ENCODE measurements around the gene PSG6.
"Not testable (repeated sequence)": the region's sequence is repeated elsewhere in the genome, so short reads cannot be mapped to it uniquely, and the experiment has no call there.

Gene PSG6

DNA sequence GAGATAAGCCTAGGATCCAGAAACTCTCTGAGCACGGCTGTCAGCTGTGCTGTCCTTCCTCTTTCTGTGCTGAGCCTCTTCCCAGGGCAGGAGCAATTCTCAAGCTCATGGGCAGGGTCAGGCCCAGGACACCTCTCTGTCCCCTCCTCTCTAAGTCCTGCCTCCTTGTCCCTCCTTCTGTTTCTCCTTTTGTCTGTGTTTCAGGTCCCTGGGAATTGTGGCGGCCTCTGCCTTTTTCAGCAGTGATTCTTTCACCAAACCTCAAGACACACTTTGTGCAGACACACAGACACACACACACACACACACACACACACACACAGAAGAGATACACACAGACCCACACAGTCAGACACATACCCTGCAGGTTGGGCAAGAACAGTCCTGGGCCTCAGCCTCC is 38.1 kb downstream of the PSG6 start, which contains the start of gene PSG1:
TSS of gene PSG1 (minus strand) at position 101 of the 400 bp plus-strand sequence. CDS start 132 bp downstream, outside the sequence.
- DNase-seq (ENCODE audit: insufficient read length) (no peak), FAIRE-seq (no peak)
- TF ChIP-seq POLR2A (IDR thresholded peaks at IDR 0.05; ENCODE audit: low read depth, low read length) = no peak
- no peak for TF ChIP-seq POLR2AphosphoS5 (IDR thresholded peaks at IDR 0.05; ENCODE audit: low read depth, low read length)
- no peak for TF ChIP-seq TAF1 (IDR thresholded peaks at IDR 0.05; ENCODE audit: borderline replicate concordance, low read depth, low read length)

DNA sequence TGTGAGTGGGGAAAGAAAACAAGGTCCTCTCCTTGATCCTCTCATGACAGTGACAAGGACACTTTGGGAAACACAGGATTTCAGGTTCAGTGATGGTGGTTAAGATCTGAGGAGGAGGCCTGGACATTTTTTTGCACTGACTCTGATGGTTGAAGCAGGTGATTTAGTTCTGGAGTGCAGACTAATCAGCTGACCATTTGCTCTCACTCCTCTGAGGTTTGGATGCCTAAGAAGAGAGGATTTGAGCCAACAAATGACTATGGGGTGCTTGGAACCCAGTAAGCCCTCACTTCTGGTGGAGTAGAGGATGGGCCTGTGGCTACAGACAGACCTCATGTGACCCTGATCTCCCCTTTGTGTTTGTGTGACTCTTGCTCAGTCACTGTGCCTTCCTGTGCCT is 41.1 kb downstream of the PSG6 start:
- DNase-seq (ENCODE audit: insufficient read length); FAIRE-seq: not testable (repeated sequence)

DNA sequence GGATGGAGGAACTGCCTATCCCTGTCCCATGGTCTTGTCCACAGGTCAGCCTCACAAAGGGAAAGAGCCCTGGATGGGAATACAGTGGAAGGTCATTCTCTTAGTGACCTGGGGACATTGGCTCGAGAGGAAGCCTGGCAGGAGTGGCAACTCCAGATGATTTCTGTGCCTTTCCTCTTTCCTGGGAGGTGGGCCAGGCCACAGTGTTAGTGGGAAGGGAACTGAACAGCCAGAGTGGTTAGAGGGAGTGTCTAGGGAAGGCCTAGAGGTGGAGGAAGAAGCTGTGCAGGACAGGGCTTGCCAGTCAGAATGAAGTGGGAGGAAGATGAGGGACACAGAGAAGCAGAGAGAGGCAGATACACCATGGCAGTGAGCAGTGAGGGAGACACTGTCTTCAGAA is 41.8 kb downstream of the PSG6 start:
- FAIRE-seq; DNase-seq (ENCODE audit: insufficient read length): not testable (repeated sequence)

DNA sequence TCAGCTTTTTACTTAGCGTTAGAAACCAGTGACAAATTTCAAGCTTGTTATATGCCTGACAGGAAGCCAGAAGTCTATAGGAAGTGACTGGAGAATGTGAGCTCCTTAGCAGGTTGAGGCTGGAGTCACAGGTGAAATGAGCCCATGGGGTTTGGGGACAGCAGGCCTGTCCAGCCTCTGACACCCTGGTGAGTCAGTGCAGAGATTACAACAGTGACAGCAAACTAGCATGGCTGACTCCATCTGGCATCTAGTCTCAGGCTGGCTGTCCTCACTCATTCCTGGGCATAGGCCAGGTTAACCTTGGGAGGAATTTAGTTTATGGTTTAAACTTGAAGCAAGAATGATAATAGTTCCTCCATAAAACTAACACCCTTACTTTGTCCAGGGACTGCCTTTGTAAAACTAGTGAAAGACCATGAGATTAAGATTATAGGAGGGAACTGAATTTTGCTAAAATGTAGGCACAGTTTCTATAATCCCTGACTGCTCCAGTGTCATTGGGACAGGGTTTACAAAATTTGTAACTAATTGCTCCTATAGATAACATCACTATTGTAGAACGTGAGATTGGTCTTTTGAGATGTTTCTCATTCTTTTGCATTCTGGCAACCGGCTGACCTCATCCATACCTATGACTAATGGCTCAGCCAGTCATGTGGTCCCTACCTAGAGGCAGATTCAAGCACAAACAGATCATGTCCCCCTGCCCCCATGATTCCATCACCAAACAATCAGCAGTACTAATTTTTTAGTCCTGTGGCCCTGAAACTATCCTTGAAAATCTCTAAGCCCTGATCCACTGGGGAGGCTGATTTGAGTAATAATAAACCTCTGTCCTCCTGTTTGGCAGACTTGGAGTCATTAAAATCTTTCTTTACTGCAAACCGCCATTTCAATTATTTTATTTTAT is 42.5 kb downstream of the PSG6 start:
- DNase-seq (ENCODE audit: insufficient read length); FAIRE-seq: not testable (repeated sequence)

DNA sequence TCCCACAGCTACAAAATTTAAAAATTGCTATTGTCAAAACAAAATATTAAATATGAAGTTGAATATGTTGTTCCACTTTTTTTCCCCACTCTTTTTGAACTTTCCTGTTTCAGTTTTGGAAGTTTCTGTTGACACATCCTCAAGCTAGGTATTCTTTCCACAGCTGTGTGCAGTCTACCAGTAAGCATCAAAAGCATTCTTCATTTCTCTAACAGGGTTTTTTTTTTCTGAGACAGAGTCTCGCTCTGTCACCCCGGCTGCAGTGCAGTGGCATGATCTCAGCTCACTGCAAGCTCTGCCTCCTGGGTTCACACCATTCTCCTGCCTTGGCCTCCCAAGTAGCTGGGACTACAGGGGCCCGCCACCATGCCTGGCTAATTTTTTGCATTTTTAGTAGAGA is 43.6 kb downstream of the PSG6 start:
- DNase-seq (ENCODE audit: insufficient read length); FAIRE-seq: not testable (repeated sequence)

DNA sequence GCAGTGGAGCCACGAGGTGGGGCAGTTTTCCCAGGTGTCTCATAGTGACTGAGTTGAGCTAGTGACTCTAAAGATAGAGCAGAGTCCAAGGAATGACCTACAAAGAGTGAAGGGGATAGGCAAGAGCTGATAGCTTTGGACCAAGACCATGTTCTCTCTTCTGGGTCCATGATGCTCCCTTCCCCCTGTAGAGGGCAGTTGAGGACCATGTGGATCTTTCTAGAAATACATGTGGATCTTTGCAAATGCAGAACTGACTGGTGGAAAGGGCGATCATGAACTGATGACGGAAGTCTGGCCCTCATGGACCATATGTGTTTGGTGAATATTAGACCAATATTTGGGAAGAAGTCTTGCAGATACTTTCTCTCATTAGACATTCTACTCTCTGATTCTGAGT is 45.1 kb downstream of the PSG6 start:
- FAIRE-seq (no peak), DNase-seq (ENCODE audit: insufficient read length) (no peak)
- TF ChIP-seq POLR2A (IDR thresholded peaks at IDR 0.05; ENCODE audit: low read depth, low read length) (no peak), TAF1 (IDR thresholded peaks at IDR 0.05; ENCODE audit: borderline replicate concordance, low read depth, low read length) (no peak), POLR2AphosphoS5 (IDR thresholded peaks at IDR 0.05; ENCODE audit: low read depth, low read length) (no peak)

DNA sequence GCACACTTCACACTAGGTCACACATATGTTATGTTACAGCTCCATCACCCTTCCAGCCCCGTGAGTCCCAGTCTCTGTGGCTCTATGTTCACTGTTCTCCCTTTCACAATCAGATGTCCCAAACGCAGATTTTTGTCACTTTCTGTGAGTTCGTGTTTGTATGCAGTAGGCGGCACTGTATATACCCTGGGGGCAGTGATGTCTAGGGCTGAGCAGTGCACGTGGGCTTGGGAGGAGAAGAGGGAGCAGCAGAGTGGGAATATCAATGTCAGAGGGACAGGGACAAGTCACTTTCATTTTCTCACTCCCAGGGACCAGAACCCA is 60.2 kb downstream of the PSG6 start:
- TF ChIP-seq POLR2AphosphoS5 (IDR thresholded peaks at IDR 0.05; ENCODE audit: low read depth, low read length) = no peak
- TF ChIP-seq POLR2A (IDR thresholded peaks at IDR 0.05; ENCODE audit: low read depth, low read length) = no peak
- no peak for TF ChIP-seq TAF1 (IDR thresholded peaks at IDR 0.05; ENCODE audit: borderline replicate concordance, low read depth, low read length)
- FAIRE-seq (no peak), DNase-seq (ENCODE audit: insufficient read length) (no peak)

DNA sequence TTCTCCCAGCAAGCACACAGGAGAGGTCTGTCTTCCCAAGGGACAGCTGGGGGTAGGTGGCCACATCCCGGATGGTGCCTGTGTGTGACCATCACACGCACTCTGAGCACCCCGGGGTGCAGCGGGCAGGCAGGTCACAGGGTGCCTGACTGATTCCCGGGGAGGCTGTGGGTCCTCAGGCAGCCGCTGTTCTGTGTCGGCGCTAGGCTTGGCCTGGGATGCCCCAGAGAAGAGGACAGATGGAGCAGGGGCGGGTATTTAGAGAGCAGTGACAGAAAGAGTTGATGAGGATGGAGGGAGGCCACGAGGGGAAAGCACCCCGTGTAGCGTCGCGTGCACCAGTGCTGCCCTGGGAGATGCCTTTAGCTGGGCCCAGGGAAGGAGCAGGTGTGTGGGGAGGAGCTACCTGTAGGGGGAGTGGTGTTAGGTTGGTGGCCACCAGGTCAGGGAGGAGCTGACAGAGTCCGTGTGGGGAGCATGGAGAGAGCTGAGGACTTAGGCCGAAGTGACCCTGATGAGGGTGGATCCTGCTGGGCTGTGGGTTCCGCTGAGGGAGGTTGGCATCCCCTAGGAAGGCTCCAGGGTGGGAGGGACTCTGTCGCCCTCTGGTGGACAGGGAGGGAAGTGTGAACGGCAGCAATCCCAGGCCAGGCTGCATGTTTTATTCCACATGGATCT is 60.7 kb downstream of the PSG6 start:
- not testable (repeated sequence) for DNase-seq (ENCODE audit: insufficient read length); FAIRE-seq

DNA sequence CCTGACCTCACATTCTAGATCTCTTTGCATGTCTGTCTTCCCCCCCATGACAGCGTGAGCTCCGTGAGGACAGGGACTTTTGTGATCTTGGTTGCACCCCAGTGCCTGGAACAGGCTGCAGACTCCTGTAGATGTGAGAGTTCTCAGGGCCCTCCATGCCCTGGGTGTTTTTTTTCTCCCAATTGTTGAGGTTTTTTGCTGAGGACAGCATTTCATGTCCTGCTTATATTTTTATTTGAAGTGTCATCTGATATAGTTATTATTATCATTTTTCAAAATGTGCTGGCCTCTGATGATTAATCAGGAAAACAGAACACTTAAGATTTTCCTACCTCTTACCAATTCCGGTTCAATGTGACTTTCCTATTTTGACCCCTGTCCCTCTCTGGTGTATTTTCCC is 62.9 kb downstream of the PSG6 start:
- FAIRE-seq; DNase-seq (ENCODE audit: insufficient read length): not testable (repeated sequence)

DNA sequence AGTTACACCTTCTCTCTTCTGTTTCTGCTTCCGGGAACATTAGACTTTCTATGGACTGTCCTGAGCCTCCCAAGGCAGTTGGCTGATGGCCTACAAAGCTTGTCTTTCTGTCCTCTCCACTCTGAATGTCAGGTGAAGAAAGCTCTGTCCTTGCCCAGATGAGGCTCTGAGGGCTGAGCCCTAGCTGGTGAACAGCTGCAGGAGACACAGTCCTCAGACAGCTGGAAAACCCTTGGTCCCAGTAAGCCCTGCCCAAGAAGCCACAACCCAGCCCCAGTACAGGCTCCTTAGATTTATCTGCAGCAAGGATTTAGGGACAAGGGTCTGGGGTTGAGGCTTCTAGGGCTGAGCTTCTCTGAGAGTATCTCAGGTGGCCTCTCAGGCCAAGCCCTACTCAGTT is 64.5 kb downstream of the PSG6 start:
- DNase-seq (ENCODE audit: insufficient read length); FAIRE-seq: not testable (repeated sequence)

DNA sequence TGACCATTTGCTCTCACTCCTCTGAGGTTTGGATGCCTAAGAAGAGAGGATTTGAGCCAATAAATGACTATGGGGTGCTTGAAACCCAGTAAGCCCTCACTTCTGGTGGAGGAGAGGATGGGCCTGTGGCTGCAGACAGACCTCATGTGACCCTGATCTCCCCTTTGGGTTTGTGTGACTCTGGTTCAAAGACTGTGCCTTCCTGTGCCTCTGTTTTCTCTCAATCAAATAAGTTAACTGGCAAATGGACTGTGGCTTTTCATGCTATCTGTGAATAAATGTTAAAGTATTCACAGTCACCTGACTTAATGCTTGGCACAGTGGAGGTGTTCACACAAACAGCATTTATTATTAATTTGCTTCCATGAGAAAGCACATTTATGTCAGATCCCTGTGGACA is 64.9 kb downstream of the PSG6 start:
- not testable (repeated sequence) for DNase-seq (ENCODE audit: insufficient read length); FAIRE-seq
